Prostate gland (tissue), 2 donors: ENCODE data around the gene ANKRD35.

Experiments used
- CTCF ChIP-seq, 4 experiments: fragments of 200-600 bp in 2 of 4; fragments of 450-650 bp in 2 of 4; sonication (generic) in 2 of 4; IDR thresholded peaks; 1 replicate in 3 of 4; 2 replicates in 1 of 4; pipeline ENCODE4 v1.5.1; 2016 to 2019; ENCODE audit warnings: antibody characterized with exemption in 4 of 4, mild to moderate bottlenecking in 2 of 4, moderate library complexity in 2 of 4
- POLR2A ChIP-seq: fragments of 450-650 bp; IDR thresholded peaks from one replicate; pipeline ENCODE4 v1.6.1; 2016; ENCODE audit warnings: antibody characterized with exemption, mild to moderate bottlenecking
- POLR2AphosphoS5 ChIP-seq: sonication (generic); formaldehyde crosslinking; IDR thresholded peaks from one replicate; pipeline ENCODE4 v1.6.1; 2017; ENCODE audit warnings: antibody characterized with exemption

DNA sequence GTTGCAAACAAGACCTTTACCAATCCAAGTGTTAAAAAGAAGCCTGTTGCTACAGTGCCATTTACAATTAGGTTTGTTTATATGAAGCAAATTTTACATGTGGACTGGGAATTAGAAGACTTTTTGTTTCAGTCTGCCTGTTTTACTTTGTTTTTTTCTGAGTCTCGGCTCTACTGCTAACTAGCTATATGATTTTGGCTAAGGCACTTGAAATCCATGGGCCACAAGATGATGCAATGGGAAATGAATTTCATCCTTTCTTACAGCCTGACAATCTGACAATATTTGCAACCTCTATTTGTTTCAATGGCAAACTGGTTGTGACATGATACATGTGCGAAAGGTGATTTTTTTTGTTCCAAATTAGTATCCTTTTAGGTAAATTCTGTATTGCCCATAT, 36.6 kb upstream of the ANKRD35 start:
- no peak for TF ChIP-seq CTCF (IDR thresholded peaks at IDR 0.05)
- no peak for TF ChIP-seq POLR2A
- no peak for TF ChIP-seq POLR2AphosphoS5
